H1 (cell line): Measurements from ENCODE around the gene RTP1. TPM values are rescaled to one million over a fixed set of nuclear protein-coding genes. Genes with fewer than 3 reads are reported as not detected.

Source experiments
- CHD2 ChIP-seq: IDR thresholded peaks from 2 replicates; pipeline ENCODE4 v1.6.1; 2012; ENCODE audit warnings: low read length, improper control_type of control experiment
- EGR1 ChIP-seq: IDR thresholded peaks from 2 replicates; pipeline ENCODE4 v1.6.1; 2011; ENCODE audit warnings: low read depth, low read length, borderline replicate concordance
- EP300 ChIP-seq, 2 experiments: IDR thresholded peaks; 1 replicate in 1 of 2; 2 replicates in 1 of 2; pipeline ENCODE4 v1.6.1; 2011 to 2012; ENCODE audit warnings: low read depth in 2 of 2, low read length in 2 of 2, mild to moderate bottlenecking in 2 of 2, borderline replicate concordance in 1 of 2, inconsistent platforms in 1 of 2, moderate library complexity in 1 of 2
- KDM4A ChIP-seq: IDR thresholded peaks from one replicate; pipeline ENCODE4 v1.7.1; 2012; ENCODE audit warnings: low read depth, mild to moderate bottlenecking, moderate library complexity, low read length, inconsistent platforms; ENCODE audit not compliant: severe bottlenecking
- polyA plus RNA-seq, 7 experiments: library from polyadenylated mRNA; depleted of rRNA in 3 of 7; stranded (reverse) in 5 of 7; unstranded in 2 of 7; fragments of >200 nt in 5 of 7; fragments of 200-250 nt in 2 of 7; gene quantifications; 1 replicate in 5 of 7; 2 replicates in 1 of 7; 4 replicates in 1 of 7; pipeline versions ENCODE4 v1.2.1 to v1.2.3, GENCODE V29; 2011 to 2013; ENCODE audit warnings: missing spikeins in 2 of 7, mixed read lengths in 2 of 7
- total RNA-seq: library from RNA; stranded (reverse); fragmentation: NEBNext Ultra II Directional; extraction: Animal tissue kit (Norgen Biotek cat#: 25700); gene quantifications from 2 replicates; pipeline ENCODE4 v1.2.1, GENCODE V29; 2021

The RTP1 gene
- total and polyA plus RNA-seq, 2 of the 8 experiments (the other 6 are each of a cell fraction or from before 2014, with no cell fraction given) = 2.9 to 3.0 TPM

DNA sequence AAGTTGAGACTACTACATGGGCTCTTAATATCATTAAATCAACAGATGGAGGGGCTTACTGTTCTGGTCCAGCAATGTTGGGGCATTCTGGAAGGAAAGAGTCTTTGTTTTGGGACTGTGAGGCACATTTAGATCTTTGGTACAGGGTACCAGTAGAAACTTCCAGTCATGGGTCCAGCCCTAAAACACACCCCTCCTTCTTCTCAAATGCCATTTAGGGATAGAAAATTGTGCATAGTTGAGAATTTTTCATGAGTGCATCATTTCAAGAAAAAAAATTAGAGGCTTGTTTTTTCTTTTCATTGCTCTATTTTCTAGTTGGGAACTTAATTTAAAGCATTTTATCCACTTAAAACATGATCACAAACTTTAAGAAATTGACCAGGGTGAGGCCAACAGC lies 4.1 kb upstream of the RTP1 start (continued):
- TF ChIP-seq EP300 (IDR thresholded peaks at IDR 0.05; ENCODE audit: borderline replicate concordance in 1 of 2, low read depth in 2 of 2, low read length in 2 of 2) (no peak), EGR1 (no peak), KDM4A (no peak), CHD2 (no peak)
- TF ChIP-seq, all 59 proteins: peak for 0
